Dendritic cell treated with granulocyte-macrophage colony-stimulating factor and Interleukin-4, amounts not matched to agents 40 ng/mL and 50 ng/mL, for 4 days (primary cell): Measurements from ENCODE around the gene HBEGF.

ENCODE experiments used
- H3K27ac Mint-ChIP-seq: one replicate; pipeline ENCODE4 v1.8.0; 2022; ENCODE audit warnings: mild to moderate bottlenecking, mixed read lengths
- H3K27me3 Mint-ChIP-seq: one replicate; pipeline ENCODE4 v1.8.0; 2022; ENCODE audit warnings: mild to moderate bottlenecking, mixed read lengths
- H3K36me3 Mint-ChIP-seq: one replicate; pipeline ENCODE4 v1.8.0; 2022; ENCODE audit warnings: low read depth, mixed read lengths
- H3K4me1 Mint-ChIP-seq: one replicate; pipeline ENCODE4 v1.8.0; 2022; ENCODE audit warnings: low read depth, mixed read lengths
- H3K4me3 Mint-ChIP-seq: one replicate; pipeline ENCODE4 v1.8.0; 2022; ENCODE audit warnings: mild to moderate bottlenecking, moderate library complexity, mixed read lengths
- H3K9me3 Mint-ChIP-seq: one replicate; pipeline ENCODE4 v1.8.0; 2022; ENCODE audit warnings: mixed read lengths
- intact Hi-C: fragments of 100-400 bp; cut with micrococcal nuclease; formaldehyde crosslinking; loops from one replicate; pipeline ENCODE4 v1.15.0; 2022

The HBEGF gene

DNA sequence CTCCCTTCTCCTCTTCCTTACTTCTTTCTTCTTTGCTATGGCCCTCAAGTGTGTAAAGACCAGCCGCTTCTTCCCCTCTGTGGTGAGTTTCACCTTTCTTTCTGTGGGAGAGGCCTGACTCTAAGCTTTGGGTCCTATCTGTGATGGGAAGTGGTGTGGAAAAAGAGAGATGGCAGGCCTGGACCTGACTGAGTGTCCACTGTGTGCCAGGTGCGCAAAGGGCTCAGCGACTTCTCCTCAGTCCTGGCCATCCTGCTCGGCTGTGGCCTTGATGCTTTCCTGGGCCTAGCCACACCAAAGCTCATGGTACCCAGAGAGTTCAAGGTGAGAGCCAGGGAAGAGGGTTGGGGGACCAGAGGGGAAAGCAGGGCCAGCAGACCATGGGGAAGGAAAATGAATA, 19.5 kb upstream of the HBEGF start:
- H3K4me3 Mint-ChIP-seq = no peak overlapping the region
- H3K36me3 Mint-ChIP-seq = no peaks in the 10 kb centered on the region
- peaks cover 5% of the 10 kb centered on the region for H3K4me1 Mint-ChIP-seq
- H3K9me3 Mint-ChIP-seq = no peaks in the 10 kb centered on the region
- no peak overlapping the region for H3K27ac Mint-ChIP-seq
- peaks cover 4% of the 10 kb centered on the region for H3K27me3 Mint-ChIP-seq
- intact Hi-C loops = no loop called here

DNA sequence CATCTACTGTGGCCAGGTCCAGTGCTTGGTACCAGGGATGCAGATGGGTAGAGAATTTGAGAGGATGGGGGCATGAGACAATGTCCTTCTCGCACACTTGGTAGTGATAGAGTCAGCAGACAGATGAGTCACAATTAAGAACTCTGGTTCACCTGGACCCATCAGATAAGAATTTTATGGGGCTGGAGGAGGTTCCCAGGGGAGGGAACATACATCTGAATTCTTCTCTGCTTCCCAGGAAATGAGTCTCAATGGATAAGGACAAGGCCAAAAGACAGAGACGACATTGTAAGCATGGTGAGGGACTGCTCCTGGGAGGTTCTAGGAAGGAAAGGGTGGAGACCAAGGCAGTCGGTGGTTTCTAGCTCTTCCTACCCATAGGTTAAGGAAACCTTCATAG, 18.9 kb upstream of the HBEGF start:
- intact Hi-C loops = no loop called here

DNA sequence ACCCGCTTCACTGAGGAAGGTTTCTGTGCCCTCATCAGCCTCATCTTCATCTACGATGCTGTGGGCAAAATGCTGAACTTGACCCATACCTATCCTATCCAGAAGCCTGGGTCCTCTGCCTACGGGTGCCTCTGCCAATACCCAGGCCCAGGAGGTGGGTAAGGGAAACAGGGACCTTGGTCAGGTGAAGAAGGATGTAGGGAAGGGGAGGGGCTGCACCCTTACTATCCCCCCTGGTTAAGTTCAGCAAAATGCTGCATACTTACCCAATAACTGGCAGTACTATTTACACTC, 18.0 kb upstream of the HBEGF start:
- peaks cover 4% of the 10 kb centered on the region for H3K27me3 Mint-ChIP-seq
- H3K27ac Mint-ChIP-seq = no peak overlapping the region
- no peaks in the 10 kb centered on the region for H3K36me3 Mint-ChIP-seq
- intact Hi-C loops = no loop called here
- H3K4me3 Mint-ChIP-seq = no peak overlapping the region
- H3K4me1 Mint-ChIP-seq = peaks cover 5% of the 10 kb centered on the region
- no peaks in the 10 kb centered on the region for H3K9me3 Mint-ChIP-seq

More for the DNA sequence above, 18.9 kb upstream of the HBEGF start:
- H3K4me3 Mint-ChIP-seq = no peak overlapping the region
- H3K27me3 Mint-ChIP-seq = peaks cover 4% of the 10 kb centered on the region
- peaks cover 5% of the 10 kb centered on the region for H3K4me1 Mint-ChIP-seq
- H3K36me3 Mint-ChIP-seq = no peaks in the 10 kb centered on the region
- no peak overlapping the region for H3K27ac Mint-ChIP-seq
- no peaks in the 10 kb centered on the region for H3K9me3 Mint-ChIP-seq

DNA sequence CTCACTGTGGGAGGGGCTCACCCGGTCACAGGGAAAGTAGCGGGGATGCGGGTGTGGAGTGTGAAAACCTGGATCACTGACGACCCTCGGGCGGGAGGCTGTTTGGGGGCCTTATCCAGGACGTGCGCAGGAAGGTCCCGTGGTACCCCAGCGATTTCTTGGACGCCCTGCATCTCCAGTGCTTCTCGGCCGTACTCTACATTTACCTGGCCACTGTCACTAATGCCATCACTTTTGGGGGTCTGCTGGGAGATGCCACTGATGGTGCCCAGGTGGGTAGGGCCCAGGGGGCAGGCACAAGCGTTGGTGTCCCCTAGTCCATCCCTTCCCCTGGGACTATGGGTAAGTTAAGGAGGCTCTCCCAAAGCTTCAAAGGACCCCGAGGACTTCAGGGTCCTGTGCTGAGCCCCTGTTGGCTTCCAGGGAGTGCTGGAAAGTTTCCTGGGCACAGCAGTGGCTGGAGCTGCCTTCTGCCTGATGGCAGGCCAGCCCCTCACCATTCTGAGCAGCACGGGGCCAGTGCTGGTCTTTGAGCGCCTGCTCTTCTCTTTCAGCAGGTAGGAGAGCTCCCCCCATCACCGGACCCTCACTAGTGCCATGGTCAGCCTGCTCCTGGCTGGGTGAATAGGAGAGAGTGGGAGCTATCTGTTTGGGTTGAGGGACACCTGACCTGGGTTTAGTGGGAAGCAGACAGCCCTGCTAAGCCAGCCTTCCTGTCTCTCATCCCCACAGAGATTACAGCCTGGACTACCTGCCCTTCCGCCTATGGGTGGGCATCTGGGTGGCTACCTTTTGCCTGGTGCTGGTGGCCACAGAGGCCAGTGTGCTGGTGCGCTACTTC, 17.4 kb upstream of the HBEGF start:
- Mint-ChIP-seq H3K4me1 (peaks cover 5% of the 10 kb centered on the region), H3K4me3 (peak overlapping the region; percentile 49), H3K9me3 (no peaks in the 10 kb centered on the region), H3K36me3 (no peaks in the 10 kb centered on the region), H3K27ac (no peak overlapping the region), H3K27me3 (peaks cover 4% of the 10 kb centered on the region)
- intact Hi-C loops = loop anchor here (2.0 kb wide), 1 partner anchor 357 kb away; no protein-coding TSS in a partner anchor

DNA sequence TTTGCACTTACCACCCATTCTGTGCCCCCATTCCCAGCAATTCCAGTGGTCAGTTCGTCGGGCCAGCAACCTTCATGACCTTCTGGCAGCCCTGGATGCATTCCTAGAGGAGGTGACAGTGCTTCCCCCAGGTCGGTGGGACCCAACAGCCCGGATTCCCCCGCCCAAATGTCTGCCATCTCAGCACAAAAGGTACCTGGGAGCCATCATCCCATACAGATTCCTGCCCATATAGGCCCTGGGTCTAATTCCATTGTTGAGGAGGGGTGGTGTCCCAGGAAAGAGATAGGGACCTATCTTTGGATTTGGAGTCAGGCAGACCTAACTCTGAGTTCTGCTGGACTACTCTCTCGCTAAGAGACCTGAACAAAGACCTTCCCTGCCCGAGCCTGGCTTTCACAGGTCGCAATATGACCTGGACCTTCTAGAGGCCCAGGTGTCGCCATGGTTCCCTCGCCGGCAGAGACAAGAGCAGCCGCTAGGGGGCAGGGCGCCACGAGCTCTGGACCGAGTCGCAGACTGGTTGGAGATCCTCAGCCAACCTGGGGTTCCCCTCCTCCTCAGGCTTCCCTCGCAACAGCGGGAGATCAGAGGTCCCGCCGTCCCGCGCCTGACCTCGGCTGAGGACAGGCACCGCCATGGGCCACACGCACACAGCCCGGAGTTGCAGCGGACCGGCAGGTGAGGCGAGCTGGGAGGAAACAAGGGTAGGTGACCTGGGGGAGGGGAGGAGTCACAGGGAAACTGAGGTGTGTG, 16.6 kb upstream of the HBEGF start:
- peaks cover 5% of the 10 kb centered on the region for H3K4me1 Mint-ChIP-seq
- H3K4me3 Mint-ChIP-seq = peak overlapping the region; percentile 49
- H3K27me3 Mint-ChIP-seq = peaks cover 9% of the 10 kb centered on the region
- no peaks in the 10 kb centered on the region for H3K9me3 Mint-ChIP-seq
- no peaks in the 10 kb centered on the region for H3K36me3 Mint-ChIP-seq
- intact Hi-C loops = loop anchor here (2.0 kb wide), 1 partner anchor 358 kb away; no protein-coding TSS in a partner anchor
- H3K27ac Mint-ChIP-seq = no peak overlapping the region

DNA sequence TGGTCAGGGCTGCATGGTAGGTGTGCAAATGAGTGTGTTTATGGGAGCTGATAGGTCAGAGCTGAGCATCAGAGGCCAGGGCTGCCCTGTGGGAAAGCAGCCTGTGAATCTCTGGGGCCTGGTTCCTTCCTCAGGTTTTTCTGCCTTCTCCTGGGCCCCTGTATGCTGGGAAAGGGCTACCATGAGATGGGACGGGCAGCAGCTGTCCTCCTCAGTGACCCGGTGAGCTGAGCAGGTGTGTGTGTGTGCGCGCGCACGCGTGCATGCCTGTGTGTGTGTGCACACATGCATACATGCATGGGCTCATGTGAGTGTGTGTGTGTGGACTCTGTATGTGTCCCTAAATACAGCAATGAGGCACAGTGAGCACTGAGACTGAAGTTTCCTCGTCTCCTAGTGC, 15.9 kb upstream of the HBEGF start:
- no peak overlapping the region for H3K27ac Mint-ChIP-seq
- peaks cover 12% of the 10 kb centered on the region for H3K27me3 Mint-ChIP-seq
- intact Hi-C loops = loop anchor here (2.0 kb wide), 1 partner anchor 358 kb away; no protein-coding TSS in a partner anchor
- peaks cover 12% of the 10 kb centered on the region for H3K4me1 Mint-ChIP-seq
- H3K9me3 Mint-ChIP-seq = no peaks in the 10 kb centered on the region
- H3K4me3 Mint-ChIP-seq = no peak overlapping the region
- no peaks in the 10 kb centered on the region for H3K36me3 Mint-ChIP-seq

DNA sequence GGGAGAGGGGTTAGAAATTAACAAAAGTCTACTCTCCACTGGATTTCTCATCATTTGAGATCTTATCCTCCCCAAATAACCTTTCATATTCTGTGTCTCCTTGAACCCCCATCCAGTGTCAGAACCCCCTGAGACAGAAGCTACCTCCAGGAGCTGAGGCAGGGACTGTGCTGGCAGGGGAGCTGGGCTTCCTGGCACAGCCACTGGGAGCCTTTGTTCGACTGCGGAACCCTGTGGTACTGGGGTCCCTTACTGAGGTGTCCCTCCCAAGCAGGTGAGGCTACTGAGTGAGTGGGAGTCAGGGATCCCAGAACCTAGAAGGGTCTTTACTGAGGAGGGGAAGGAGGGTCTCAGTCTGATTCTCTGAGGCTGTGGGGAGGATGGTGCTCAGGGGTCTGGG, 15.5 kb upstream of the HBEGF start:
- Mint-ChIP-seq H3K9me3 (no peaks in the 10 kb centered on the region), H3K4me3 (no peak overlapping the region), H3K4me1 (peaks cover 16% of the 10 kb centered on the region), H3K36me3 (no peaks in the 10 kb centered on the region), H3K27ac (no peak overlapping the region), H3K27me3 (peaks cover 12% of the 10 kb centered on the region)
- intact Hi-C loops = loop anchor here (2.0 kb wide), 1 partner anchor 359 kb away; no protein-coding TSS in a partner anchor

DNA sequence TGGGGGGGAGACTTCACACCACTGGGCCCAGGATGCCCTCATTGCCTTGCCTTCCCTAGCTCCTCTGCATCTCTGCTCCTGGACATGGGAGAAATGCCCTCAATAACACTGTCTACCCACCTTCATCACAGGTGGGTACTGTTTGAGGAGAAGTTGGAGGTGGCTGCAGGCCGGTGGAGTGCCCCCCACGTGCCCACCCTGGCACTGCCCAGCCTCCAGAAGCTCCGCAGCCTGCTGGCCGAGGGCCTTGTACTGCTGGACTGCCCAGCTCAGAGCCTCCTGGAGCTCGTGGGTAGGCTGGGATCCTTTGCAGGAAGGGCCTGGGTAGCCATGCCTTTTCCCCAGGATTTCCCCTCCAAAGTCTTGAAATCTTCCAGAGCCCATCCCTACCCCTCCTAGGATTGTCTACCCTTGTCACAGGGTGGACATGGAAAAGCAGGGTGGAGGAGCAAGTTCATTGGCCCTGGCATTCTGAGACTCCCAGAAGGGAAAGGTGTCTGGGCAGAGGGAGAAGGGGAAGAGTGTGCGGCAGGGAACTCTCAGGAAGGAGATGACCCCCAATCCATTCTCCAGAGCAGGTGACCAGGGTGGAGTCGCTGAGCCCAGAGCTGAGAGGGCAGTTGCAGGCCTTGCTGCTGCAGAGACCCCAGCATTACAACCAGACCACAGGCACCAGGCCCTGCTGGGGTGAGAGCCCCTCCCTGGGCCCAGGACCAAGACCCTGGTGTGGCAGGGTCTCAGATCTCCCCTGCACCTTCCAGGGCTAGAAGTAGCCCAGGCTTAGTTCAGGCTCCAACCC, 14.5 kb upstream of the HBEGF start:
- peaks cover 12% of the 10 kb centered on the region for H3K27me3 Mint-ChIP-seq
- intact Hi-C loops = no loop called here
- H3K27ac Mint-ChIP-seq = no peak overlapping the region
- H3K4me3 Mint-ChIP-seq = no peak overlapping the region
- peaks cover 24% of the 10 kb centered on the region for H3K4me1 Mint-ChIP-seq
- H3K36me3 Mint-ChIP-seq = no peaks in the 10 kb centered on the region
- H3K9me3 Mint-ChIP-seq = no peaks in the 10 kb centered on the region

DNA sequence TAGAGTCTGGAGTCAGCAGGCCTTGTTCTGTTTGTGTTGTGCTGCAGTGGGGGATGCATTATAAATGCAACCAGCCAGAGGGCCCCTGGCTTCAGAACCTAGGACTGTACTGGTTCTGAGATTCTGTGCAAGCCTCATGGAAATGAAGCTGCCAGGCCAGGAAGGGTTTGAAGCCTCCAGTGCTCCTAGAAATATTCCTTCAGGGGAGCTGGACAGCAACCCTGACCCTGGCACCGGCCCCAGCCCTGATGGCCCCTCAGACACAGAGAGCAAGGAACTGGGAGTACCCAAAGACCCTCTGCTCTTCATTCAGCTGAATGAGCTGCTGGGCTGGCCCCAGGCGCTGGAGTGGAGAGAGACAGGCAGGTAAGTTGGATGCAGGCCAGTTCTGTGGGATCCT, 13.7 kb upstream of the HBEGF start, which contains the start of gene SLC4A9:
TSS of gene SLC4A9 (plus strand) at position 94 of the 400 bp plus-strand sequence. CDS start at position 137, 43 bp downstream.
- H3K4me1 Mint-ChIP-seq = peaks cover 24% of the 10 kb centered on the region
- intact Hi-C loops = no loop called here
- H3K27me3 Mint-ChIP-seq = peaks cover 12% of the 10 kb centered on the region
- H3K4me3 Mint-ChIP-seq = no peak within 1 kb of the TSS
- H3K9me3 Mint-ChIP-seq = no peaks in the 10 kb centered on the region
- H3K27ac Mint-ChIP-seq = no peak within 1 kb of the TSS
- H3K36me3 Mint-ChIP-seq = no peaks in the 10 kb centered on the region

DNA sequence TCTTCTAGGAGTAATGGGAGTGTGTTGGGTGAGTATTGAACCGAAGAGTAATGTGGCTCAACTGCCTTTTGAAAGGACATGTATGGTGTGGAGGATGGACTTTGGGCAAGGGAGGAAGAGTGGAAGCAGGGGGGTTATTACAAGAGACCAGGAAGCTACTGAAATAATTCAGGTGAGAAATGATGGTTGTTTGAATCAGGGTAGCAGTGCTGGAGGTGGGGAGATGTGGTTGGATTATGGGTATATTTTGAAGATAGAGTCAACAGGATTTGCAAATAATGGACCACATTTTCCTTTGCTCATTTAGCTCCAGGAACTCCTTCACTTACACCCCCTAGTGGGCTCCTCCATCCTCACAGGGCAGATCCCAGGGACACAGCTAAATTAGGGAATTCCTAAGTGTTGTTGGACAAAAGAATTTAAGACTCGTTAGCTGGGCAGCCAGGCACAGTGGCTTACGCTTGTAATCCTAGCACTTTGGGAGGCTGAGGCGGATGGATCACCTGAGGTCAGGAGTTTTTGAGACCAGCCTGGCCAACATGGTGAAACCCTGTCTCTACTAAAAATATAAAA, 12.4 kb upstream of the HBEGF start:
- intact Hi-C loops = no loop called here
- Mint-ChIP-seq H3K9me3 (no peaks in the 10 kb centered on the region), H3K4me1 (peaks cover 24% of the 10 kb centered on the region), H3K27me3 (peaks cover 12% of the 10 kb centered on the region), H3K36me3 (no peaks in the 10 kb centered on the region), H3K4me3 (no peak overlapping the region), H3K27ac (no peak overlapping the region)

DNA sequence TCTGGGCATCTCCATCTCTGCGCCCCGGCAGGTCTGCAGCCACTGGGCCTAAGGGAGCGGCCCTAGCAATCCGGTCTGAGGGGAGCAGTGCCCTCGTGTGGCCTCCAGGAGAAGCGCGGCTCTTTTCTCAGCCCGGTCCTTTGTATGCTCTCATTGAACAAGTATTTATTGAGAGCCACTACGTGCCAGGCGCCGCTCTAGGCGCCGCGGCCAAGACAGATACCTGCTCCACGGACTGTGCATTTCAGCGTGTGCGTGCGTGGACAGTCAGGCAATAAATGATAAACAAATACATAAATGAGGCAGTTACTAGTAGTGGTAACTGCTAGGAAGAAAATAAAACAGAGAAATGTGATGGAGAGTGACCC, 11.3 kb upstream of the HBEGF start:
- Mint-ChIP-seq H3K27ac (no peak overlapping the region), H3K4me1 (peaks cover 18% of the 10 kb centered on the region), H3K27me3 (peaks cover 8% of the 10 kb centered on the region), H3K9me3 (no peaks in the 10 kb centered on the region), H3K4me3 (peak overlapping the region; percentile 55), H3K36me3 (no peaks in the 10 kb centered on the region)
- intact Hi-C loops = no loop called here

DNA sequence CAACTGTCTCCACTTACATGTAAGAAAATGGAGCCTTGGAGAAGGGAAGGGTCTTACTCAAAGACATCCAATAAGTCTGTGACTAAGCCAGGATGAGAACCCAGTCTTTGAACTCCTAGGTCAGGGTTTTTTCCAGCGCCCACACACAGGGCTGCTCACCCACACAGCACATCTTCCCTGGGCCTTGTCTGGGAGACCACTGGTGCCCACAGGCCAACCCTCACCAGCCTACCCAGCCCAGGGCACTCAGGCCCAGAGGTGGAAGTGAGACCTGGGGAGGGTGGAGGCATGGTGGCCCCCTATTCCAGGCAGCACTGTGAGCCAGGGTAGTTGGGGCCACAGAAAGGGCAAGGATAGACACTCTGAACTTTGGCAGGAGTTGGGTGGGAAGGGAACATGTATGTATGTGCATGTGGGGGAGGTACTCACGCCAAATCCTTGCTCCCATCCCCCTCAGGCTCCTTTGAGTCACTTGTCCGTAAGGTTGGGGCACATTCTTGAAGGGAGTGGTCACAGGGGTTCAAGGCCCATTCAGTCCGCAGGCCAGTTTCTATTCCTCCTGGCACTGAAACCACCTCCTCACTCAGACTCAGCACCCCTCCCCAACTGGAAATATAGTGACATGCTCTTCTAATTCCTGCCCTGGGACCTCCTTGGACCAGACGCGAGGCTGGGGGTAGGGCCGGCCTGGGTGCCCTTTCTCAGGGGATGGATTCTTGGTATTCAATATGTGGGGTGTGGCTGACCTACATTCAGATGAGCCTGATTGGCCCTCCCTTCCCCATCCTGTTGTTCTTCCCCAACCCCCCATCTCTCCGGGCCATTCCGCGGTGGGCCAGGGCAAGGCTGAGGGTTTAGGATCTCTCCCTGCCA, 10.7 kb upstream of the HBEGF start:
- peaks cover 8% of the 10 kb centered on the region for H3K27me3 Mint-ChIP-seq
- no peak overlapping the region for H3K27ac Mint-ChIP-seq
- peak overlapping the region; percentile 55 for H3K4me3 Mint-ChIP-seq
- no peaks in the 10 kb centered on the region for H3K36me3 Mint-ChIP-seq
- no peaks in the 10 kb centered on the region for H3K9me3 Mint-ChIP-seq
- intact Hi-C loops = no loop called here
- peaks cover 18% of the 10 kb centered on the region for H3K4me1 Mint-ChIP-seq

DNA sequence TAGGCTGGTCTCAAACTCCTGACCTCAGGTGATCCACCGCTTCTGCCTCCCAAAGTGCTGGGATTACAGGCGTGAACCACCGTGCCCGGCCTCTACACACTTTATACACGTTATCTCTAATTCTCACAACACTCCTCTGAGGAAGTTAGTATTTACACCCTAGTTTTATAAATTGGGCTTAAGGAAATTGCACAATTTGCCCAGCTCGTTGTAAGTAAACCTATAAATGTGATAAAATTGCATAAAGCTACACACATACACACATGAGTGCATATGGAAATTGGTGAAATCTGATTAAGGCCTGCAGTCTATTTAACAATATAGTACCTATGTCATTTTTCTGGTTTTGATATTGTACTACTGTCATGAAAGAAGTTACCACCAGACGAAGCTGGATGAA, 9.1 kb upstream of the HBEGF start:
- Mint-ChIP-seq H3K27ac (no peak overlapping the region), H3K27me3 (peaks cover 8% of the 10 kb centered on the region), H3K36me3 (no peaks in the 10 kb centered on the region), H3K4me1 (peaks cover 18% of the 10 kb centered on the region), H3K9me3 (no peaks in the 10 kb centered on the region), H3K4me3 (no peak overlapping the region)
- intact Hi-C loops = no loop called here
